Activated CD8-positive, alpha-beta T cell treated with anti-CD3 and anti-CD28 coated beads, Interleukin-2, amount 10 ng/mL, durations not matched to agents 7 days and 5 days (primary cell): ENCODE data around the gene FAM229A. TPM values are rescaled to one million over a fixed set of nuclear protein-coding genes. Genes with fewer than 3 reads are reported as not detected.
"Not testable (repeated sequence)": the region's sequence is repeated elsewhere in the genome, so short reads cannot be mapped to it uniquely, and the experiment has no call there.

ENCODE experiments used
- ATAC-seq: fragments of 150-1000 bp; cut with Tn5 transposase; one replicate; pipeline ENCODE4 v1.10.0; 2021; ENCODE audit warnings: moderate library complexity
- CTCF ChIA-PET: fragments of 350-600 bp; sonication (Branson Sonifier 250); formaldehyde crosslinking; loops from one replicate; lab custom pipeline; 2021; ENCODE audit warnings: antibody characterized with exemption; lab: Charles Lee
- POLR2A ChIA-PET: fragments of 350-600 bp; sonication (Branson Sonifier 250); formaldehyde crosslinking; loops from one replicate; lab custom pipeline; 2021; ENCODE audit warnings: antibody characterized with exemption; lab: Charles Lee
- DNase-seq: peaks from one replicate; pipeline ENCODE4 v3.0.0-alpha.2; 2020
- H3K27ac Mint-ChIP-seq: one replicate; pipeline ENCODE4 v1.8.0; 2021; ENCODE audit warnings: mild to moderate bottlenecking, mixed read lengths
- H3K27me3 Mint-ChIP-seq: one replicate; pipeline ENCODE4 v1.8.0; 2021; ENCODE audit warnings: low read depth, mixed read lengths
- H3K36me3 Mint-ChIP-seq: one replicate; pipeline ENCODE4 v1.8.0; 2021; ENCODE audit warnings: low read depth, mixed read lengths
- H3K4me1 Mint-ChIP-seq: one replicate; pipeline ENCODE4 v1.8.0; 2021; ENCODE audit warnings: low read depth, mixed read lengths
- H3K4me3 Mint-ChIP-seq: one replicate; pipeline ENCODE4 v1.8.0; 2021; ENCODE audit warnings: mild to moderate bottlenecking, mixed read lengths
- H3K9me3 Mint-ChIP-seq: one replicate; pipeline ENCODE4 v1.8.0; 2022; ENCODE audit warnings: mixed read lengths; ENCODE audit not compliant: insufficient read depth
- total RNA-seq, 2 experiments: library from RNA; stranded (reverse); gene quantifications; one replicate each; pipeline ENCODE4 v1.2.3, GENCODE V29; 2021

Gene FAM229A, protein sequence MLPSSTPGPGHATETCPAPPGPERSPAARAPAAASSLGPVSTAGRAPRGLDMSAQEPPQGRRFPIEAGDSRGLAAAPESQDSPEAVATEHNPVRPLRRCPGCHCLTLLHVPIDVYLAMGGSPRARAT
- 1 to 10 TPM; 2.6 to 3.2 TPM for total RNA-seq

DNA sequence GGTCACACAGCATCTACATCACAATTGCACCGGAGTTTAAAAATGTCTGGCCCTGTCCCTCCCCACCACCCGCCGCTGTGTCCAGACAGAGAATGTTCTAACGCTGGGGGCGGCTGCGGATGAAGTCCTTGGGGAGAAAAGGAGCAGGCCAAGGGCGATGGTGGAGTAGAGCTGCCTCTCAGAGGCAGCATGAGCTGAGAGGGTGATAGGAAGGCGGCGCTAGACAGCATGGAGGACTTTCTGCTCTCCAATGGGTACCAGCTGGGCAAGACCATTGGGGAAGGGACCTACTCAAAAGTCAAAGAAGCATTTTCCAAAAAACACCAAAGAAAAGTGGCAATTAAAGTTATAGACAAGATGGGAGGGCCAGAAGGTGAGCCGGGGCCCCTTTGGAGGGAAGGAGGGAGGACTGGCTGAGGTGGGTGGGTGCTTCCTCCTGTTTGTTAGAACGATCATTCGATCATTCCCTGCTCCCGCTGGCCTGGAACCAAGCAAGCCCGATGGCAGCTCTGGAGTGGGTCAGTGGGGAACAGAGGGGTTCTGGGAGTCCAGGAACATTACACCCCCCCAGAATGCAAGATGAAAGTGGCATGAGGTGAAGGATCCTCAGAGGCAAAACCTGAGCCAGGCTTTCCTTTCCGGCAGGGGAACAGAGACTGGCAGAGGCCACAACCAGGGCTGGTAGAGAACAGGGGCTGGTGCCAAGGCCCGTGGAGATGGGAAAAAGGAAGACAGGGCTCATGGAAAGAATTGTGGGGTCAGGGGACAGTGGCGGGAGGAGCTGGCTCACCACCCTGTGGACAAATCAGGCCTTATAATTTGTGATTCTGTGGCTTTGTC is at the start of gene FAM229A, which contains the start of gene TSSK3:
Gene FAM229A (minus strand): TSS at position 12 of the 840 bp plus-strand sequence. CDS start 394 bp downstream, outside the sequence.
Gene TSSK3 (plus strand): TSS at position 66 of the 840 bp plus-strand sequence. CDS start 163 bp downstream, at position 229.
- ChIA-PET CTCF (interaction anchor here (0.9 to 1.0 kb wide), 2 partner anchors 12 to 114 kb away, joined by 3 to 4 read pairs; no protein-coding TSS in a partner anchor), POLR2A (interaction anchor here (1.0 kb wide), 1 partner anchor 10 kb away, joined by 3 read pairs; no protein-coding TSS in a partner anchor)
- DNase-seq (no peak), ATAC-seq (no peak)
- H3K4me3 Mint-ChIP-seq: no peak within 1 kb of the TSS
- no peak within 1 kb of the TSS for H3K27ac Mint-ChIP-seq
- no peaks in the 10 kb centered on the region for H3K9me3 Mint-ChIP-seq
- no peaks in the 10 kb centered on the region for H3K27me3 Mint-ChIP-seq
- peaks cover 24% of the 10 kb centered on the region for H3K36me3 Mint-ChIP-seq
- H3K4me1 Mint-ChIP-seq: peaks cover 21% of the 10 kb centered on the region

DNA sequence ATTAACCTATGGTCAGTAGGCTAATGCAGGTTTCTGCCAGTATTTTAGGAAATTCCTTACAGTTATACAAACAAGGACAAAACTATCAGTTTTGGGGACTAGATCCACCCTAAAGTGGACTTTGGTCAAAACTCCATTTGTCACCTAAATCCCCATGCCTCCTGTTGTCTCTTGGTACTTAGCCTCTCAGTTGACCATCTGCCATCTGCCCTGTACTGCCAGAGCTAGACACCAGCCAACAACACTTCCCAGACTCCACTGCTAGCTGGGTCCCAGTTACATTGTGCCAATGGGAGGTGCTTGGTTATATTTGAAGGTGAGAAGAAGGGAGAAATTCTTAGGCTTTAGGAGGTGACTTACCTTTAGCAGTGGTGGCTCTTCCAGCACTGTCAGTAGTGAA is 49.0 kb upstream of the FAM229A start:
- ATAC-seq: no peak
- peaks cover 7% of the 10 kb centered on the region for H3K4me1 Mint-ChIP-seq
- H3K9me3 Mint-ChIP-seq: no peaks in the 10 kb centered on the region
- ChIA-PET POLR2A (no interaction called here), CTCF (interaction anchor here (0.7 to 1.8 kb wide), 3 partner anchors 10 to 196 kb away, joined by 3 to 6 read pairs (median 4); no protein-coding TSS in a partner anchor)
- no peak overlapping the region for H3K27ac Mint-ChIP-seq
- no peak for DNase-seq
- H3K27me3 Mint-ChIP-seq: peaks cover 19% of the 10 kb centered on the region
- H3K4me3 Mint-ChIP-seq: no peak overlapping the region
- no peaks in the 10 kb centered on the region for H3K36me3 Mint-ChIP-seq

DNA sequence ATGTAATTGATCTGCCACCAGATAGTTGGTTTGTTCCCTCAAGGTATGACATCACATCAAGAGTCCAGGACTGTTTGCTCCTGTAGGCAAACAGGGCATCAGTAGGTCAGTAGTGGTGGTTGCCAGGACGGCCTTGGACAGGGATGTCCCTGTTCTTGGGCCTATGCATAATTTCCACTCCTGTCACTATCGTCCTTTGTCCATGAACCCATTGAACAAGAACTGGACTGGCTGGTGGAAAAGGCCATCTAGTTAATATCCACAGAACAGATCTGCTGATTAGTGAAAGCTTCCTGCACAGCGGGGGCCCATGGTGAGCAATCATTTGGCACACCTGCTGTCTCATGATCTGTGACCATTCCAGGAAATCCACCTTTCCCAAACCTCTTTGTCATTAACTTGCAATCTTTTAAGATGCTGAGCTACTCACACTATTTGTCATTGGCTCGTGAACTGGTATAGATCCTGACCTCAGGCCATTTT is 44.4 kb upstream of the FAM229A start:
- CTCF ChIA-PET: interaction anchor here (2.3 kb wide), 1 partner anchor 192 kb away, joined by 5 read pairs; no protein-coding TSS in a partner anchor

DNA sequence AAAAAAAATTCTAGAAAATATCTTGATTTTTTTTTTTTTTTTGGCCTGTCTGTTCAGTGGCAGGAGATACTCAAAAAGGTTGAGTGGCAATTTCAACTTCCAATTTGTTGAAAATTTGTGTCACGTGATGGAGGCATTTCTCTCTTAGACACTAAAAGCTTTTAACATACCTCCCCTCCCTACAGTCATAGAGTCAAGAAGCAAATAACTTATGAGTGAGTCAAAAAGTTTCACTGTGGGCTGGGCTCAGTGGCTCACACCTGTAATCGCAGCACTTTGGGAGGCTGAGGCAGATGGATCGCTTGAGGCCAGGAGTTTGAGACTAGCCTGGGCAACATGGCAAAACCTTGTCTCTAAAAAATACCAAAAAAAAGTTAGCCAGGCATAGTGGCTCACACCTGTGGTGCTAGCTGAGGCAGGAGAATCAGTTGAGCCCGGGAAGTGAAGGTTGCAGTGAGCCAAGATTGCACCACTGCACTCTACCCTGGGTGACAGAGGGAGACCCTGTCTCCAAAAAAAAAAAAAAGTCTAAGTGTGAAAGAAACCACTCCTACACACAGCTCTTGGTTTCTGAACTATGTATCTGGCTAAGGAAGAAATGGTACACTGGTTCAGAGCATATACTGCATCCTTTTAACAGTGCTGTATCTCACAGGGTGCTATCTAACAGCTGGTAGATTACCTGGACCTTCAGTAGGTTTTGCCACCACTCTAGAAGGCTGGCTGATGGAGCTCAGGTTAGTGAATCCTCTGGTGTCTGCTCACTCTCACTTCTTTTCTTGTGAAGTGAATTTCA is 43.6 kb upstream of the FAM229A start:
- ATAC-seq (no peak), DNase-seq (no peak)
- H3K9me3 Mint-ChIP-seq: no peaks in the 10 kb centered on the region
- CTCF ChIA-PET: interaction anchor here (0.7 to 2.3 kb wide), 3 partner anchors 8 to 191 kb away, joined by 3 to 8 read pairs (median 5); no protein-coding TSS in a partner anchor
- no peak overlapping the region for H3K27ac Mint-ChIP-seq
- POLR2A ChIA-PET: interaction anchor here (0.6 to 1.2 kb wide), 2 partner anchors 70 to 978 kb away, joined by 3 read pairs; no protein-coding TSS in a partner anchor
- peaks cover 5% of the 10 kb centered on the region for H3K4me1 Mint-ChIP-seq
- no peak overlapping the region for H3K4me3 Mint-ChIP-seq
- H3K27me3 Mint-ChIP-seq: peaks cover 6% of the 10 kb centered on the region
- no peaks in the 10 kb centered on the region for H3K36me3 Mint-ChIP-seq

More for the DNA sequence above, 44.4 kb upstream of the FAM229A start:
- Mint-ChIP-seq H3K4me1 (peaks cover 4% of the 10 kb centered on the region), H3K27ac (no peak overlapping the region), H3K4me3 (no peak overlapping the region), H3K36me3 (no peaks in the 10 kb centered on the region), H3K27me3 (peaks cover 10% of the 10 kb centered on the region), H3K9me3 (no peaks in the 10 kb centered on the region)
- ATAC-seq (no peak), DNase-seq (no peak)
- POLR2A ChIA-PET: no interaction called here

DNA sequence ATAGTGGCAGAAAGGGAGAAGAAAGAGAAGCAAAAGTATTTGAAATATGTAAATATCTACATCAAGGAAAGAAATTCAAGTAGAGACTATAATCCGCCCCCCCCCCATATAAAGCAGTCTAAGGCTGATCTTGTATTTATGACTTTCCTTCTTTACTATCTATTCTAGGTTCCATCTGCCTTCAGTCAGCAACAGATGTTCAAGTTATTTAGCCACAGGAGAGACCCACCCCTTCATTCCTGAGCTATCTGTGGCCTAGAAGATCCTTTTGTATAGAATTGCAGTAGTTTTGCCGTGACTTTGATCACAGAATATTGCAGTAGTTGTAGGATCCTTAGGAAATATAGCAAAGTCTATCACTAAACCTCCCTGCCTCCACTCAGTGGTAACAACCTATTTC is 42.7 kb upstream of the FAM229A start:
- DNase-seq (no peak), ATAC-seq (no peak)
- H3K4me1 Mint-ChIP-seq: peaks cover 5% of the 10 kb centered on the region
- no peaks in the 10 kb centered on the region for H3K9me3 Mint-ChIP-seq
- no peak overlapping the region for H3K27ac Mint-ChIP-seq
- CTCF ChIA-PET: interaction anchor here (0.7 to 2.0 kb wide), 2 partner anchors 8 to 190 kb away, joined by 3 to 8 read pairs; no protein-coding TSS in a partner anchor
- POLR2A ChIA-PET: interaction anchor here (1.2 kb wide), 1 partner anchor 69 kb away, joined by 3 read pairs; no protein-coding TSS in a partner anchor
- H3K27me3 Mint-ChIP-seq: peaks cover 6% of the 10 kb centered on the region
- H3K36me3 Mint-ChIP-seq: no peaks in the 10 kb centered on the region
- H3K4me3 Mint-ChIP-seq: no peak overlapping the region

DNA sequence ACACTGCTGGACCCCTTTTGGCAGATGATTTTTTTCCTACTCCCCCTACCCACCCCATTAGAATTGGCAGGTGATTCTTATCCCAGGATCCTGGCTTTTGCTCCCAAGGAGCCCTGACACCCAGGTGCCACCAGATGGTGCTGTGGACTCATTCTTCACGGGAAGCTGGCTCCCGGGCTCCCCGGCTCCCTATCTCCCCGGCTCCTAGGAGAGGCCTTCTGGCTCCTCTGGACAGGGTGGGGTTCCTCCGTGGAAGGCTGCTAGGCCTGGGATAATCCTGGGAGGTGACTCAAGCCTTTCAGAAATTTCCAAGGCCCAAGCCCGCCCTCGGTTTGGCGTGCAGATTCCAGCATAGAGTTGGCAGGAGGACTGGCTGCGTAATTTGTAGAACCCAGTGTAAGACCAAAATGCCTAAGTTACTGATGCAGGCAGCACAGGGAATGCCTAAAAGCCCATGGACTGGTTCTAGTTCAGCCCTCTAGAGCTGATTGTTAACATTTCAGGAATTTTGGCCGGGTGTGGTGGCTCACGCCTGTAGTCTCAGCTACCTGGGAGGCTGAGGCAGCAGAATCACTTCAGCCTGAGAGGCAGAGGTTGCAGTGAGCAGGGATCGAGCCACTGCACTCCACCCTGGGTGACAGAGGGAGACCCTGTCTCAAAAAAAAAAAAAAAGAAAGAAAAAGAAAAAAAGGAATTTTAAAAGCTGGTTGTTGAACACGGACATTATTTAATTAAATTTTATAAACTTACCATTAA is 38.8 kb upstream of the FAM229A start:
- ATAC-seq (peak; percentile 90), DNase-seq (peak; percentile 63)
- Mint-ChIP-seq H3K36me3 (no peaks in the 10 kb centered on the region), H3K4me3 (no peak overlapping the region), H3K4me1 (peaks cover 1% of the 10 kb centered on the region), H3K9me3 (no peaks in the 10 kb centered on the region), H3K27ac (no peak overlapping the region), H3K27me3 (peaks cover 4% of the 10 kb centered on the region)
- CTCF ChIA-PET: interaction anchor here (0.6 to 4.1 kb wide), 25 partner anchors 9 to 470 kb away, joined by 3 to 40 read pairs (median 4); partner anchors contain the start of genes MARCKSL1 and ZBTB8B
- POLR2A ChIA-PET: interaction anchor here (0.6 kb wide), 1 partner anchor 644 kb away, joined by 4 read pairs; no protein-coding TSS in a partner anchor

DNA sequence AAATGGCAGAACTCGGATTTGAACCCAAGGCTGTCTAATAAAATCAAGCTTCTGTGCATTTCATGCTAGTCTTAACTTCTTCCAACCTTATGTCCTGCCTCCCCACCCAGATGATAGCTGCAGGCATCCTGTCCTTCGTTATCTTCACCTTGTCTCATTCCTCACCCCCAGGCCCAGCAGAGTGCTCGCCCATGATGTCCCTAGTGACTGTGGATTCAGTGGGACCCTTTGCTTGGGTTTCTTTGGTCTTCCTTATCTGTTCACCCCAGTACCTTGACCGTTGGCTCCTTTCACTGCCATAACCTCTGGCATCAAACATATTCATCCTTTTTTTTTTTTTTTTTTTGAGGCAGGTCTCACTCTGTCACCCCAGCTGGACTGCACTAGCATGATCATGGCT is 37.6 kb upstream of the FAM229A start:
- DNase-seq (no peak), ATAC-seq (no peak)
- H3K4me3 Mint-ChIP-seq: no peak overlapping the region
- H3K9me3 Mint-ChIP-seq: no peaks in the 10 kb centered on the region
- peaks cover 4% of the 10 kb centered on the region for H3K27me3 Mint-ChIP-seq
- ChIA-PET POLR2A (no interaction called here), CTCF (interaction anchor here (0.6 to 4.1 kb wide), 8 partner anchors 12 to 472 kb away, joined by 3 to 40 read pairs (median 6); no protein-coding TSS in a partner anchor)
- H3K36me3 Mint-ChIP-seq: no peaks in the 10 kb centered on the region
- no peak overlapping the region for H3K27ac Mint-ChIP-seq
- peaks cover 5% of the 10 kb centered on the region for H3K4me1 Mint-ChIP-seq

DNA sequence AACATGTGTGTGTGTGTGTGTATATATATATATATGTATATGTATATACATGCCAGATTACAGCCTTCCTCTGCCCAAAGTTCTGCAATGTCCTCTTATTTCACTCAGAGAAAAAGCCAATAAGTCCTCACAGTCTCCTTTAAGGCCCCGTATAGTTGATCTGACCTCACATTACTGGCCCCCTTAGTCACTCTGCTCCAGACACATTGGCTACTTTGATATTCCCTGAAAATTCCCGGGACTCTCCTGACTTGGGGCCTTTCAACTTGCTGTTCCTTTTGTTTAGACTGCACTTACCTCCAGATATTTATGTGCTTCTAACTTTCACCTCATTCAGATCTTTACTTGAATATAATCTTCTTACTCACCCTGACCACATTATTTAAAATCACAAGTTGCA is 36.1 kb upstream of the FAM229A start:
- ChIA-PET CTCF (interaction anchor here (1.1 to 4.1 kb wide), 2 partner anchors 16 to 183 kb away, joined by 3 to 40 read pairs; no protein-coding TSS in a partner anchor), POLR2A (interaction anchor here (0.5 kb wide), 2 partner anchors 101 to 383 kb away, joined by 3 to 5 read pairs; no protein-coding TSS in a partner anchor)
- no peaks in the 10 kb centered on the region for H3K9me3 Mint-ChIP-seq
- no peak for ATAC-seq
- DNase-seq: no peak
- H3K36me3 Mint-ChIP-seq: peaks cover 2% of the 10 kb centered on the region
- H3K4me3 Mint-ChIP-seq: no peak overlapping the region
- H3K27ac Mint-ChIP-seq: no peak overlapping the region
- peaks cover 4% of the 10 kb centered on the region for H3K27me3 Mint-ChIP-seq
- peaks cover 15% of the 10 kb centered on the region for H3K4me1 Mint-ChIP-seq

DNA sequence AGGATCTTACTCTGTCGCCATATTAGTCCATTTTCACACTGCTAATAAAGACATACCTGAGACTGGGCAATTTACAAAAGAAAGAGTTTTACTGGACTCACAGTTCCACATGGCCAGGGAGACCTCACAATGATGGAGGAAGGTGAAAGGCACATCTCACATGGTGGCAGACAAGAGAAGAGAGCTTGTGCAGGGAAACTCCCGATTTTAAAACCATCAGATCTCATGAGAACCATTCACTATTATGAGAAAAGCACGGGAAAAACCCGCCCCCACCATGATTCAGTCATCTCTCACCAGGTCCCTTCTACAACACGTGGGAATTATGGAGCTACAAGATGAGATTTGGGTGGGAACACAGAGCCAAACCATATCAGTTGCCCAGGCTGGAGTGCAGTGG is 34.2 kb upstream of the FAM229A start:
- H3K27ac Mint-ChIP-seq, H3K4me3 Mint-ChIP-seq, H3K9me3 Mint-ChIP-seq, CTCF ChIA-PET, H3K27me3 Mint-ChIP-seq, ATAC-seq, H3K36me3 Mint-ChIP-seq, DNase-seq: not testable (repeated sequence)
- POLR2A ChIA-PET: interaction anchor here (0.5 kb wide), 1 partner anchor 146 kb away, joined by 3 read pairs; no protein-coding TSS in a partner anchor
- H3K4me1 Mint-ChIP-seq: peaks cover 27% of the 10 kb centered on the region

DNA sequence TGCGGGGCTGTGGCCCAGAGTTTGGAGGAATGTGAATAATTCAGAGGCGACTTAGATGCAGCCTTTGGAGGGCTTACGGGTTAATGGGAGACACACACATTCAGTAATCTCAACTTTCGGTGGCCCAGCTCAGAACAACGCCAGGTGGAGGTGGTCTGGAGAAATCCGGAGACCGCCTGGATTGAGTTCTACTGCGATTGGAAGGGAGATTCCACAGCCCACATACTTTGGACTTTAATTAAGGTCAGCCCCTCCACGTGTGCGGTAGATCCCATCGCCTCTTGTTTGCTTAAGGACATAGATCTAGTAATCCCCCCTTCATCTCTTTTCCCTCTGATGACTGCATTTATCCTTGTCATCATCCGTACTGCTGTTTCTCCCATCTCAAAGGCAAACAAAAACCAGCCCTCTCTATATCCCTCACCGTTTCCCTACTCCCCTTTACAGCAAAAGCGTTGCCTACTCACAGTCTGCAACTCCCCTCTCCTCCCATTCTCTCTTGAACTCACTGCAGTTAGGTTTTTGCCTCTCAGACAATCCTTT is 32.7 kb upstream of the FAM229A start:
- DNase-seq (no peak), ATAC-seq (no peak)
- Mint-ChIP-seq H3K27ac (peak overlapping the region; percentile 93), H3K9me3 (no peaks in the 10 kb centered on the region), H3K4me3 (peak overlapping the region; percentile 91), H3K36me3 (peaks cover 2% of the 10 kb centered on the region), H3K27me3 (peaks cover 4% of the 10 kb centered on the region), H3K4me1 (peaks cover 25% of the 10 kb centered on the region)
- POLR2A ChIA-PET: interaction anchor here (0.6 to 2.0 kb wide), 13 partner anchors 11 to 322 kb away, joined by 3 to 15 read pairs (median 5); partner anchors contain the start of genes CCDC28B, IQCC, KPNA6 and MARCKSL1
- CTCF ChIA-PET: interaction anchor here (0.9 to 2.5 kb wide), 8 partner anchors 9 to 287 kb away, joined by 3 to 13 read pairs (median 6); partner anchors contain the start of genes KPNA6, MARCKSL1 and TXLNA
